Mesenchymal stem cell (in vitro differentiated cells and primary cell): ENCODE measurements around the gene C16orf92.

ENCODE experiments used
- DNase-seq: peaks from one replicate; pipeline ENCODE4 v3.0.0-alpha.2; 2013
- H2AFZ ChIP-seq: one replicate; pipeline ENCODE4 v1.6.1; 2013; ENCODE audit warnings: low read depth, mild to moderate bottlenecking, control low read depth, inconsistent platforms, low read length, moderate library complexity
- H2AK5ac ChIP-seq: 2 replicates; pipeline ENCODE4 v1.6.1; 2013; ENCODE audit warnings: low read length, moderate library complexity, mild to moderate bottlenecking, inconsistent platforms; ENCODE audit not compliant: severe bottlenecking
- H2BK120ac ChIP-seq: one replicate; pipeline ENCODE4 v1.6.1; 2013; ENCODE audit warnings: low read depth, mild to moderate bottlenecking, inconsistent platforms, low read length, moderate library complexity
- H2BK12ac ChIP-seq, 2 experiments: one replicate each; pipeline ENCODE4 v1.6.1; 2013; ENCODE audit warnings: inconsistent platforms in 2 of 2, low read length in 2 of 2, mild to moderate bottlenecking in 2 of 2, moderate library complexity in 2 of 2, control low read depth in 1 of 2
- H2BK15ac ChIP-seq: one replicate; pipeline ENCODE4 v1.6.1; 2013; ENCODE audit warnings: mild to moderate bottlenecking, low read depth, inconsistent platforms; ENCODE audit not compliant: poor library complexity, severe bottlenecking
- H2BK5ac ChIP-seq: 2 replicates; pipeline ENCODE4 v1.6.1; 2013; ENCODE audit warnings: low read depth, mild to moderate bottlenecking, low read length, control low read depth, inconsistent platforms; ENCODE audit not compliant: poor library complexity, severe bottlenecking
- H3K14ac ChIP-seq, 2 experiments: one replicate each; pipeline ENCODE4 v1.6.1; 2013; ENCODE audit warnings: inconsistent platforms in 2 of 2, low read length in 2 of 2, control low read depth in 1 of 2, mild to moderate bottlenecking in 1 of 2, moderate library complexity in 1 of 2
- H3K18ac ChIP-seq, 2 experiments: one replicate each; pipeline ENCODE4 v1.6.1; 2013; ENCODE audit warnings: inconsistent platforms in 2 of 2, low read length in 2 of 2, control low read depth in 1 of 2, low read depth in 1 of 2, mild to moderate bottlenecking in 1 of 2
- H3K23ac ChIP-seq, 2 experiments: one replicate each; pipeline ENCODE4 v1.6.1; 2013; ENCODE audit warnings: inconsistent platforms in 2 of 2, low read length in 2 of 2, mild to moderate bottlenecking in 2 of 2, moderate library complexity in 2 of 2, control low read depth in 1 of 2
- H3K27ac ChIP-seq: 2 replicates; pipeline ENCODE4 v1.5.1; 2013; ENCODE audit warnings: mild to moderate bottlenecking, moderate library complexity, low read length, control low read depth, inconsistent platforms; ENCODE audit not compliant: poor library complexity, severe bottlenecking
- H3K27me3 ChIP-seq, 2 experiments: 2 replicates each; pipeline versions ENCODE4 v1.6.1 to v1.7.0; 2013; ENCODE audit warnings: low read length in 2 of 2, mild to moderate bottlenecking in 2 of 2, moderate library complexity in 2 of 2, control low read depth in 1 of 2, inconsistent platforms in 1 of 2; ENCODE audit not compliant: control insufficient read depth in 1 of 2, insufficient read depth in 1 of 2
- H3K36me3 ChIP-seq, 2 experiments: 2 replicates each; pipeline versions ENCODE4 v1.6.1 to v1.7.0; 2013; ENCODE audit warnings: low read length in 2 of 2, control low read depth in 1 of 2, inconsistent platforms in 1 of 2, low read depth in 1 of 2, mild to moderate bottlenecking in 1 of 2; ENCODE audit not compliant: insufficient read depth in 2 of 2, control insufficient read depth in 1 of 2
- H3K4ac ChIP-seq, 2 experiments: one replicate each; pipeline ENCODE4 v1.6.1; 2013; ENCODE audit warnings: inconsistent platforms in 2 of 2, low read length in 2 of 2, mild to moderate bottlenecking in 2 of 2, moderate library complexity in 2 of 2, control low read depth in 1 of 2, low read depth in 1 of 2
- H3K4me1 ChIP-seq: 2 replicates; pipeline ENCODE4 v1.6.1; 2013; ENCODE audit warnings: low read depth, low read length, control low read depth; ENCODE audit not compliant: control insufficient read depth, insufficient read depth
- H3K4me2 ChIP-seq: 2 replicates; pipeline ENCODE4 v1.6.1; 2013; ENCODE audit warnings: low read length, mild to moderate bottlenecking, inconsistent platforms; ENCODE audit not compliant: poor library complexity, severe bottlenecking
- H3K4me3 ChIP-seq, 2 experiments: 2 replicates each; pipeline versions ENCODE4 v1.5.1 to v1.7.0; 2013; ENCODE audit warnings: low read length in 2 of 2, mild to moderate bottlenecking in 2 of 2, control low read depth in 1 of 2, low read depth in 1 of 2; ENCODE audit not compliant: insufficient read depth in 1 of 2
- H3K79me1 ChIP-seq: replicated peaks from 2 replicates; pipeline ENCODE4 v1.6.1; 2013; ENCODE audit warnings: mild to moderate bottlenecking, control low read depth, low read length, inconsistent platforms; ENCODE audit not compliant: poor library complexity, severe bottlenecking
- H3K9ac ChIP-seq: 2 replicates; pipeline ENCODE4 v1.7.0; 2013; ENCODE audit warnings: mild to moderate bottlenecking, low read length, moderate library complexity
- H3K9me3 ChIP-seq: 2 replicates; pipeline ENCODE4 v1.7.0; 2013; ENCODE audit warnings: mild to moderate bottlenecking, low read length; ENCODE audit not compliant: control insufficient read depth
- H4K8ac ChIP-seq: one replicate; pipeline ENCODE4 v1.6.1; 2013; ENCODE audit warnings: inconsistent platforms, mild to moderate bottlenecking, low read length, moderate library complexity
- H4K91ac ChIP-seq: one replicate; pipeline ENCODE4 v1.6.1; 2013; ENCODE audit warnings: mild to moderate bottlenecking, low read length, inconsistent platforms
- WGBS: methylation state at CpG from one replicate; pipeline ENCODE4 v1.1.7; 2013; ENCODE audit warnings: mixed read lengths; 5-methylcytosine and 5-hydroxymethylcytosine counted together

Gene C16orf92

GRCh38 chr16:30028438-30029076, 5.6 kb downstream of the C16orf92 start:
- no peak overlapping the region for H3K9ac ChIP-seq
- no peak overlapping the region for H2AK5ac ChIP-seq
- 23% methylated on average over 18 of the region's 18 CpGs for WGBS
- no peaks in the 10 kb centered on the region for H3K36me3 ChIP-seq
- H3K27me3 ChIP-seq: peaks cover 84 to 85% of the 10 kb centered on the region in 2 experiments
- no peak overlapping the region for H3K4me2 ChIP-seq
- H2BK12ac ChIP-seq: no peak overlapping the region
- H3K79me1 ChIP-seq: no peaks in the 10 kb centered on the region
- DNase-seq: peak; percentile 25
- no peak overlapping the region for H3K23ac ChIP-seq
- H3K14ac ChIP-seq: no peak overlapping the region
- no peak overlapping the region for H3K27ac ChIP-seq
- no peak overlapping the region for H2AFZ ChIP-seq
- H3K18ac ChIP-seq: no peak overlapping the region
- H3K4me3 ChIP-seq: no peak overlapping the region
- H2BK15ac ChIP-seq: no peak overlapping the region
- no peak overlapping the region for H2BK5ac ChIP-seq
- H4K91ac ChIP-seq: no peak overlapping the region
- H3K4ac ChIP-seq: no peak overlapping the region
- H3K9me3 ChIP-seq: no peaks in the 10 kb centered on the region
- H4K8ac ChIP-seq: no peak overlapping the region
- H2BK120ac ChIP-seq: no peak overlapping the region
- peaks cover 12% of the 10 kb centered on the region for H3K4me1 ChIP-seq

DNA sequence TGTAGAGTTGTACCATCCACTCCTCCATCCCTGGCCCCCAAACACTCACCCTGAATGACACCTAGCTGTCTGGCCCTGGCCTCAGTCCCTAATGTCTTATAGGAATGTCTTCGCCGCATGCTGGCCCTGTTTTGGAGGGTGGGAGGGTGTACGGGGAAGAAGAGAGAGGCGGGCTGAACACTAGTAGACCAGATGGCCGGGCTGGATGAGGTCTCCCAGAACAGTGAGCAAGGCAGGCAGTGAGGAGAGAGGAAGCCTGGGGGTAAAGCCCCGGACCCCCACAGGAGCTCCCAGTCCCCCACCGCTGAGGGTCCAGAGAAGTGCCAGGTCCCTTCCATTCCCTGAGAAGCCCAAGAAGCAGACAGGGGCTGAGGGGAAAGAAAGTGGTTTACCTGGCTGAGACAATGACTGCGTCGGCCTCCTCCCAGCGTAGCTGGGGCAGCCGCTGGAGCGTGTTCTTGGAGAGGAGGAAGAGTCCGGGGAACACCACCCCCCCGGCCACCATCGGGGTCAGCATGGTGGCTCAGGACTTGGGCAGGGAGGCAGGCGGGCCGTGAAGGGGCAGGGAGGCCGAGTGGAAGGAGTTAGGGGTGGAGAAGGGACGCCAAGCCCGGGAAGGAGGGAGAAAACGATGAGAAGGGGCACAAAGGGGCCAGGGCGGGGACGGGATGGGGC, 7.2 kb downstream of the C16orf92 start:
- H3K18ac ChIP-seq: no peak overlapping the region
- H2BK12ac ChIP-seq: no peak overlapping the region
- H2BK15ac ChIP-seq: no peak overlapping the region
- H3K4me3 ChIP-seq: no peak overlapping the region
- H3K4me2 ChIP-seq: no peak overlapping the region
- no peak for DNase-seq
- no peak overlapping the region for H2BK120ac ChIP-seq
- no peaks in the 10 kb centered on the region for H3K9me3 ChIP-seq
- no peak overlapping the region for H3K9ac ChIP-seq
- WGBS: 37% methylated on average over 23 of the region's 23 CpGs
- no peak overlapping the region for H3K14ac ChIP-seq
- H3K4ac ChIP-seq: no peak overlapping the region
- no peak overlapping the region for H3K23ac ChIP-seq
- H3K4me1 ChIP-seq: peaks cover 12% of the 10 kb centered on the region
- no peak overlapping the region for H3K27ac ChIP-seq
- no peaks in the 10 kb centered on the region for H3K36me3 ChIP-seq
- H4K8ac ChIP-seq: no peak overlapping the region
- no peak overlapping the region for H2BK5ac ChIP-seq
- H2AFZ ChIP-seq: no peak overlapping the region
- H3K27me3 ChIP-seq: peaks cover 79 to 82% of the 10 kb centered on the region in 2 experiments
- H2AK5ac ChIP-seq: no peak overlapping the region
- H3K79me1 ChIP-seq: no peaks in the 10 kb centered on the region
- H4K91ac ChIP-seq: no peak overlapping the region

DNA sequence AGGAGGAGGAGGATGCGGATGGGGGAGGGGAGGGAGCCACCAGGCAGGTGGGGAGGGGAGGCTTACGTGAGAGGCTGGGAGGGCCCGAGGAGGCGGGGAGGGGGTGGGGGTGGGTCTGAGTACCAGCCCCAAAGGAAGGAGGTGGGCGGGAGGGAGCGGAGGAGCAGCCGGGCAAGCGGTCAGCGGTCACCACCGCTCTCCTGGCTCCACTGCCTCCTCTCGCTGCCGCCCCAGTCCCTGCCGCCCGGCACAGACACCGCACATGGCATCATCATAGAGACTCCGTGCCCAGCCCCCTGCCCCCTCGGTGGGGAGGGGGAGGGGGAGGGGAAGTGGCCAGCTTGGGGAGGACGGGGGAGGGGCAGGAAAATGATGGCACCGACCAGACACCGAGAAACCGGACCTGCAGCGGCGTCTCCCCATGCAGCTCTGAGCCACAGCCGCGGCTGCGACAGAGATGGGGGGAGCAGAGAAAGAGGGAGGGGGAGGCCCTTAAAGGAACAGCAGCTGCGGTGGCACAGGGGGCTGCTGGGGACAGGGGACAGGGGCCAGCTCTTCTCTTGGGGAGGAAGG, 7.9 kb downstream of the C16orf92 start, which contains the start of gene TLCD3B:
TSS of gene TLCD3B (minus strand) at position 431 of the 573 bp plus-strand sequence. CDS start 744 bp downstream, outside the sequence.
- Histone ChIP-seq H2AFZ (no peak within 1 kb of the TSS), H3K18ac (no peak within 1 kb of the TSS), H3K36me3 (no peaks in the 10 kb centered on the region), H3K79me1 (no peaks in the 10 kb centered on the region), H2AK5ac (no peak within 1 kb of the TSS), H3K23ac (no peak within 1 kb of the TSS), H3K4ac (no peak within 1 kb of the TSS), H3K9me3 (no peaks in the 10 kb centered on the region), H4K8ac (no peak within 1 kb of the TSS), H2BK120ac (peak within 1 kb of the TSS; percentile 55), H3K27ac (no peak within 1 kb of the TSS), H2BK5ac (no peak within 1 kb of the TSS), H3K27me3 (peaks cover 76 to 79% of the 10 kb centered on the region in 2 experiments), H3K4me1 (peaks cover 10% of the 10 kb centered on the region), H4K91ac (no peak within 1 kb of the TSS), H3K4me3 (peak within 1 kb of the TSS in 1 of 2 experiments; percentile 21), H3K4me2 (peak within 1 kb of the TSS; percentile 60), H2BK15ac (no peak within 1 kb of the TSS), H3K14ac (no peak within 1 kb of the TSS), H3K9ac (no peak within 1 kb of the TSS), H2BK12ac (no peak within 1 kb of the TSS)
- DNase-seq: no peak
- WGBS: 4% methylated on average over 14 of the region's 27 CpGs

- H3K18ac ChIP-seq: no peak overlapping the region
- no peak overlapping the region for H2BK5ac ChIP-seq
- no peak overlapping the region for H2AK5ac ChIP-seq
- H3K79me1 ChIP-seq: no peaks in the 10 kb centered on the region
- H4K91ac ChIP-seq: no peak overlapping the region
- peaks cover 76 to 79% of the 10 kb centered on the region in 2 experiments for H3K27me3 ChIP-seq
- H2AFZ ChIP-seq: no peak overlapping the region
- H3K9me3 ChIP-seq: no peaks in the 10 kb centered on the region
- H3K4me2 ChIP-seq: no peak overlapping the region
- H4K8ac ChIP-seq: no peak overlapping the region
- H2BK12ac ChIP-seq: no peak overlapping the region
- H3K4me1 ChIP-seq: peaks cover 10% of the 10 kb centered on the region
- 39% methylated on average over 7 of the region's 11 CpGs for WGBS
- no peak for DNase-seq
- no peak overlapping the region for H2BK15ac ChIP-seq
- H3K36me3 ChIP-seq: no peaks in the 10 kb centered on the region
- peak overlapping the region; percentile 55 for H2BK120ac ChIP-seq
- no peak overlapping the region for H3K23ac ChIP-seq
- no peak overlapping the region for H3K4ac ChIP-seq
- H3K9ac ChIP-seq: no peak overlapping the region
- no peak overlapping the region for H3K27ac ChIP-seq
- H3K4me3 ChIP-seq: no peak overlapping the region
- H3K14ac ChIP-seq: no peak overlapping the region
These were observed 8.5 kb downstream of the C16orf92 start for GRCh38 chr16:30031477-30031918.
